Measurements from ENCODE around the gene PINLYP. TPM values are rescaled to one million over a fixed set of nuclear protein-coding genes. Genes with fewer than 3 reads are reported as not detected.

Gene PINLYP
- total and polyA plus RNA-seq, 7 donors, result 1.4 to 21.0 (median 10.8) TPM

- H3K36me3 ChIP-seq, result peaks cover 0 to 42% (median 10%) of the 10 kb centered on the region in 4 donors
- TF ChIP-seq POLR2AphosphoS5 (IDR thresholded peaks at IDR 0.05), result no peak
- no peak for TF ChIP-seq CTCF (IDR thresholded peaks at IDR 0.05)
- TF ChIP-seq EP300 (IDR thresholded peaks at IDR 0.05), result no peak
- TF ChIP-seq POLR2A (IDR thresholded peaks at IDR 0.05), result no peak
- H3K4me1 ChIP-seq, result peaks cover 0 to 41% (median 21%) of the 10 kb centered on the region in 4 donors
- no peak for DNase-seq
- no peak overlapping the region for H3K27ac ChIP-seq
- 79 to 80% methylated on average over 6 of the region's 6 CpGs for WGBS, 2 donors
- no peaks in the 10 kb centered on the region for H3K27me3 ChIP-seq
- intact Hi-C loops (cut with DNase I), result no loop called here
- no peak overlapping the region for H3K4me3 ChIP-seq
- H3K9me3 ChIP-seq, result no peaks in the 10 kb centered on the region
Measured at GRCh38 chr19:43560687-43561086, 14.9 kb upstream of the PINLYP start.

- Histone ChIP-seq H3K4me1 (peaks cover 0 to 41% (median 21%) of the 10 kb centered on the region in 4 donors), H3K27me3 (no peaks in the 10 kb centered on the region), H3K36me3 (peaks cover 0 to 36% (median 7%) of the 10 kb centered on the region in 4 donors), H3K27ac (peak overlapping the region in 1 of 4 donors; percentile 74), H3K4me3 (no peak overlapping the region), H3K9me3 (no peaks in the 10 kb centered on the region)
- DNase-seq, result no peak
- TF ChIP-seq EP300 (IDR thresholded peaks at IDR 0.05), result no peak
- TF ChIP-seq POLR2AphosphoS5 (IDR thresholded peaks at IDR 0.05), result no peak
- no peak for TF ChIP-seq CTCF (IDR thresholded peaks at IDR 0.05)
- no peak for TF ChIP-seq POLR2A (IDR thresholded peaks at IDR 0.05)
- intact Hi-C loops (cut with DNase I), result no loop called here
- 93% methylated on average over 12 of the region's 12 CpGs for WGBS, 2 donors
Measured at GRCh38 chr19:43561139-43561970, 14.2 kb upstream of the PINLYP start.

- intact Hi-C loops (cut with DNase I), result no loop called here
- Histone ChIP-seq H3K4me3 (no peak overlapping the region), H3K27ac (peak overlapping the region; percentile 56 to 79 (median 71)), H3K4me1 (peaks cover 0 to 41% (median 21%) of the 10 kb centered on the region in 4 donors), H3K27me3 (no peaks in the 10 kb centered on the region), H3K36me3 (peaks cover 0 to 31% (median 7%) of the 10 kb centered on the region in 4 donors), H3K9me3 (no peaks in the 10 kb centered on the region)
- no peak for TF ChIP-seq CTCF (IDR thresholded peaks at IDR 0.05)
- no peak for TF ChIP-seq POLR2A (IDR thresholded peaks at IDR 0.05)
- no peak for TF ChIP-seq POLR2AphosphoS5 (IDR thresholded peaks at IDR 0.05)
- TF ChIP-seq EP300 (IDR thresholded peaks at IDR 0.05), result no peak
- DNase-seq, result no peak
- 57 to 89% methylated on average over 6 of the region's 6 CpGs for WGBS, 2 donors
Measured at GRCh38 chr19:43562226-43562697, 13.3 kb upstream of the PINLYP start.

GRCh38 chr19:43562698-43563241 is 12.8 kb upstream of the PINLYP start:
- peak overlapping the region; percentile 56 to 79 (median 71) for H3K27ac ChIP-seq

More at GRCh38 chr19:43562698-43563241, 12.8 kb upstream of the PINLYP start:
- 46 to 77% methylated on average over 14 of the region's 14 CpGs for WGBS, 2 donors
- H3K27me3 ChIP-seq, result no peaks in the 10 kb centered on the region
- TF ChIP-seq POLR2AphosphoS5 (IDR thresholded peaks at IDR 0.05) (peak; percentile 17 to 60 (median 30)), POLR2A (IDR thresholded peaks at IDR 0.05) (no peak), EP300 (IDR thresholded peaks at IDR 0.05) (no peak)
- H3K9me3 ChIP-seq, result no peaks in the 10 kb centered on the region
- intact Hi-C loops (cut with DNase I), result no loop called here
- H3K4me3 ChIP-seq, result no peak overlapping the region
- peak; percentile 91 for DNase-seq
- peaks cover 0 to 31% (median 7%) of the 10 kb centered on the region in 4 donors for H3K36me3 ChIP-seq
- H3K4me1 ChIP-seq, result peaks cover 0 to 41% (median 21%) of the 10 kb centered on the region in 4 donors
